Measurements from ENCODE around the gene TSPEAR.
"Not testable (repeated sequence)": the region's sequence is repeated elsewhere in the genome, so short reads cannot be mapped to it uniquely, and the experiment has no call there.

Gene TSPEAR

DNA sequence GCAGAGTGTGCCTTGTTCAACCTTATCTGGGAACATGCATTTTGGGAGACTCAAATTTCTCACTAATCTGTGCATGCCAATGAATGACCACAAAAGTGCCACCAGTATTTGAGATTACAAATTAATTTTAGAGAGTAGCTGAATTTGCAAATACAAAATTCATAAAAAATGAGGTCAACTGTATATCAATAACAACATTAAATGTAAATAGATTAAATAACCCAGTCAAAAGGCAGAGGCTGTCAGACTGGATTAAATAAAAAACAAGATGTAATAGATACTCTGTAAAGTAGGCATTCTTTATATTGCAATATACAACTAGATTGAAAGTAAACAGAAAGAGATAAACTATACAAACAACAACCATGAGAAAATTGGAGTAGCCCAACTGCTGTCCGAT is 147.3 kb downstream of the TSPEAR start:
- DNase-seq = no peak

DNA sequence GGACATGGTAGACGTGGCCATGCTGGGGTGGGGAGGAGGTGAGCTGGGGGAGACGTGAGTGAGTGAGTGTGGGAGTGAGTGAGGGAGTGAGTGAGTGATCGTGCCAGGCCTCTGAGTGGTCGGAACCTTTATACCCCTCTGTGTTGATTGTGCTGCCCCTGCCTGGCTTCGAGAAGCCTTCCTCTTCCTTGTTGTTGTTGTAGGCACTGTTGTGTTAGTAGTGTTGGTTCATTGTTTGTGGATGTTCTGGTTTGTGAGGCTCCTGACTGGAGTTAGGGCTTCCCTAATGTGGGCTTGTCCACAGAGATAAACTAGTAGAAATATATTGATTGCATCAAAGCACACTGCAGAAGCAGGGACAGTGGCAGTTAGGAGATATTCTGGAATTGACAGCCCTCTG is 152.7 kb downstream of the TSPEAR start, which contains the start of gene KRTAP10-3:
TSS of gene KRTAP10-3 (minus strand) at position 101 of the 400 bp plus-strand sequence. CDS start at position 21, 80 bp downstream.
- no peak for DNase-seq

- not testable (repeated sequence) for DNase-seq
Measured at GRCh38 chr21:44558329-44558675, 153.1 kb downstream of the TSPEAR start.

GRCh38 chr21:44557491-44558328 is 153.7 kb downstream of the TSPEAR start:
- DNase-seq = no peak

DNA sequence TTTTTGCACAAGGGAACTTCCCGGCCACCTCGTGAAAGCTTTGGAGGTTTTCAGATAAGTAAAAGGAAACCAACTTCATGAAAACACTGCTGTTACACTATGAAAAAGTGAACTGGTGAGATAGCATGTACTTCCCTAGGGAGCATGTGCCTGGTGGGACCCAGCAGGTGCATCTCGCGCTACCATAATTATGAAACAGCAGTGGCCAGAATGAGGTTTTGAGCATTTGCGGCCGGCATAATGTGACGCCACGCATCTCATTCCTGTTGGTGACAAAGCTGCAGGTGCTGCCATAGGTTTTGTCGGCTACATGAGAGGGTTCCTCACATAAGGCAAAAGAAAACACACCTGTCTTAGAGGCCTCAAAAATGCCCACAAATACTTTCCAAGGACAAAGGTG is 154.5 kb downstream of the TSPEAR start:
- no peak for DNase-seq

DNA sequence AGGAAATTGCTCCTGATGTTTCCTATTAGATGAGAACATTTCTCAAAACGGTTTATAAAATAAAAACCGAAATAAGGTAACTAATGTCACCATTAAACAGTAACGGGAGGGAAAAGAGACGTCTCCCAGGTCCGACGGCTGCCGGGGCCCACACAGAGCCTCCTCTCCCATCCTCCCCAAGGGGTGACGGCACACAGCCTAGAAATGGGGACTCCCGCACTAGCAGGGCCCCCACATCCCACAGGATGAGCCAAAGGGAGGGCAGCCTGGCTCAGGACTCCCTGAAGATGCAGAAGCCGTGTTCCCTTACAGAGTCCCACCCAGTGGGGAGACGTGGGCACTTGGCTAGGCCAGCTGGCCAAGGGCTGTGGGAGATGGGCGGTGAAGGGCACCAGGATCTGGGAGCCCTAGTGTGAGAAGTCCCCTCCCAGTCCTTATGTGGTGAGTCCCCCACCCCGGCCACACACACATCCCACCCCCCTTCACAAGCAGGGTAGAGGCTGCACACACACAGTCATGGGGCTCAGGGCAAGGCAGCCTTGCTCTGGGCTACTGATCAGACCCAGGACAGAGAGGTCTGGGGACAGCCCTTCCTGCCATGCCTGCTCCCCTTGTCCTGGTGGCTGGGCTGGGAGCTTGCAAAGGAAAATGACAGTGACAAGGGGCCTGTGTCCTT is 156.0 kb downstream of the TSPEAR start:
- no peak for DNase-seq

GRCh38 chr21:44552681-44553080 is 158.7 kb downstream of the TSPEAR start:
- DNase-seq = no peak

- no peak for DNase-seq
Measured at GRCh38 chr21:44552136-44552535, 159.2 kb downstream of the TSPEAR start.

GRCh38 chr21:44551340-44551961 is 159.9 kb downstream of the TSPEAR start, which contains the start of gene KRTAP10-2:
Gene KRTAP10-2, minus strand, starts transcription at chr21:44551505. Its CDS starts 47 bp downstream, at chr21:44551458.
- DNase-seq = no peak

DNA sequence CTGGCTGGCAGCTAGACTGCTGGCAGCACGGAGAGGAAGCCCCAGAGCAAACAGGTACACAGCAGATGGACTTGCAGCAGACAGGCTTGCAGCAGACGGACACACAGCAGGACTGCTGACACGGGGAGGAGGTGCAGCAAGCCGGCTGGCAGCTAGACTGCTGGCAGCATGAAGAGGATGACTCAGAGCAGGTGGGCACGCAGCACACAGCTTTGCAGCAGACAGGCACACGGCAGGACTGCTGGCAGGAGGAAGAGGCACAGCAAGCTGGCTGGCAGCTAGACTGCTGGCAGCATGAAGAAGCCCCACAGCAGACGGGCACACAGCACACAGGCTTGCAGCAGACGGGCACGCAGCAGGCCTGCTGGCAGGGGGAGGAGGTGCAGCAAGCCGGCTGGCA is 160.6 kb downstream of the TSPEAR start:
- DNase-seq = no peak

DNA sequence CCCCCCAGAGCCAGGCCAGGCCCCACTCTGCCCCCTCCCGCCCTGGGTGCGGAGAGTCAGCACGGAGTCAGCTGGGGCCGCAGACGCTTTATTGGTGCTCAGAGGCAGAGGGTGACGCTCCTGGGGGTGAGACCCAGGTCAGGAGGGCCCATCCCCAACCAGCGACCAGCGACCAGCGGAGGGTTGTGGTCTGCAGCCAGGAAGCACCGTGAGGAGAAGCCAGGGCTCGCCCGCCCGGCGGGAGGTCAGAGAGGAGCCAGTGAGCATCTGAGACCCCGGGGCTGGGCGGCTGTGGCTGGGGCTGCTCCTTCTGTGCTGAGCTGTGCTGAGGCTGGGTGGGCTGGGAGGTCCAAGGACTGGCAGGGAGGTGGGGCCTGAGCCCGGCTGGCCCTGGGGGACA is 161.1 kb downstream of the TSPEAR start:
- DNase-seq = not testable (repeated sequence)

- no peak for DNase-seq
Measured at GRCh38 chr21:44549525-44550211, 161.7 kb downstream of the TSPEAR start.

DNA sequence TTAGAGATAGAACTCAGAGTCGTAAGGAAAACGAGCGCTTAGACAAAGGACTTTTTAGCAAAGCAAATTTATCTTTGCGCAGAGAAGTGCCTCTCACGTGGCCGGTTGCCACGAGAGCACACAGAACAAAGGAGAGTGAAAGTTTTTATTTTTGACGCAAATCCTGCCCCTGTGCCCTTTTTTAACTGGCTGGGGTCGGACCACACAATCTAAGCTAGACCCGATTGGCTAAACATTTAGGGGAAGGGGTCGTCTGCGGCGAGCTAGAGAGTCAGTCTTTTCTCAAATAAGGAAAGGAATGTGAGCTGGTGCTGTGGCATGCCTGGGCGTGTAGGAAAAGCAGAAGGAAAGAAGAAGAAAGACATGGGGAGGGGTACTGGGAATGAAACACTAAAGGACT is 162.4 kb downstream of the TSPEAR start:
- no peak for DNase-seq

- DNase-seq = no peak
Measured at GRCh38 chr21:44548381-44548780, 163.0 kb downstream of the TSPEAR start.

DNA sequence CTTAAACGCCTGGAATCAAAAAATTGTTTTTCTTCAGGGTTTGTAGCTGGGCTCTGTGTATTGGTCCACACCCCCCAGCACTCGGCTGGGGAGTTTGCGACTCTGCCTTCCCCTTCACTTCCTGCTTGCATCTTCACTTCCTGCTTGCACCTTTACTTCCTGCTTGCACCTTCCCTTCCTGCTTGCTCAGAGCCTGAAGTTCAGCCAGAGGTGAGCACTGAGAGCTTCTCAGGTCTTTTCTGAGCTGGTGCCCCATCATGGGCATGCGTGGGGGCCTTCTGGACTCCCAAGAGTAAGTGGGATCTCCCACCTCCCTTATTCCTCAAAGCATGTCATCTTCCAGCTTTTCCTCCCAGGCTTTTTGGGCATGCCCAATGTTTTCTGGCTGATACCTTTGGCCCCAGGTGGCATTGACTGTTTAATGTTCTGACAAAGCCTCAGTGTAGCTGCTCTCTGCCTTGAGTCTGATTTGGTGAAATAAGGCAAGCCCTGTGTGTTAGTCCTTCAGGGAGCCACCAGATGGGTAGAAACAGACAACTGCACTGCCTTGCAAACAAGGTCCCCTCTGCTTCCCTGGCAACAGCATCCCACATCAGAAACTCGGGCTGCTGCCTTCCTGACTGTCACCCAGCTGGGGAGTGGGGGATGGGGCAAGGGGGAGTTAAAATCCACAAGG is 163.6 kb downstream of the TSPEAR start:
- no peak for DNase-seq

DNA sequence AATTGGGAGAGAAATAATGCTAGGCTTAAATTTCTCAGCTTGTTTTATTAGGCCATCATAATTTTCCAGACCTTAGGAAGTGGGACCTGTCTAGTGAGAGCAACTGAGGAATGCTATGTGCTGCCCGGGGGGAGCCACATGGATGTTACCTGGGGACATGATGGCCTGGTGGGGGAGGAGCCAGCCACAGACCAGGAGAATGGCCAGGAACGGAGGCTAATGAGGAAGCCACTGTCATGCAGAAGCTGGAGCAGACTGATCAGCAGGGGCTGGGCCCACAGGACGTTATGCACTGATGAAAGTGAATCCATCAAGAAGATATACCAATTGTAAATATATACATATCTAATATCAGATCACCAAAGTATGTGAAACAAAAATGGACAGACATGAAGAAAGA is 166.8 kb downstream of the TSPEAR start:
- DNase-seq = no peak

DNA sequence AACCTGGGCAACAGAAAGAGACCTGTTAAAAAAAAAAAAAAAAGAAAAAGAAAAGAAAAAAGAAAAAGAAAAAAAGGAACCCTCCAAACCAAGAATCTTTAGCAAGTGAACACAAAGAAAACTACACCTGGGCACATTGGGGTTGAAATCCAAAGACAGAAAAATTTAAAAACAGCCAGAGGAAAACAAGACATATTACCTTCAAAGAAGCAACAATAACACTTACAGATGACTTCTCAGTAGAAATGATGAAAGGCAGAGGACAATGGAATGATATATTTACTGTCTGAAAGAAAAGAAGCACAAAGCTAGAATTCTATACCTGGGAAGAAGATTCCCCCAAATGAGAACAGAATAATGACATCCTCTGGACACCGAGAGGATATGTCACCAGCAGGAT is 168.7 kb downstream of the TSPEAR start:
- no peak for DNase-seq

DNA sequence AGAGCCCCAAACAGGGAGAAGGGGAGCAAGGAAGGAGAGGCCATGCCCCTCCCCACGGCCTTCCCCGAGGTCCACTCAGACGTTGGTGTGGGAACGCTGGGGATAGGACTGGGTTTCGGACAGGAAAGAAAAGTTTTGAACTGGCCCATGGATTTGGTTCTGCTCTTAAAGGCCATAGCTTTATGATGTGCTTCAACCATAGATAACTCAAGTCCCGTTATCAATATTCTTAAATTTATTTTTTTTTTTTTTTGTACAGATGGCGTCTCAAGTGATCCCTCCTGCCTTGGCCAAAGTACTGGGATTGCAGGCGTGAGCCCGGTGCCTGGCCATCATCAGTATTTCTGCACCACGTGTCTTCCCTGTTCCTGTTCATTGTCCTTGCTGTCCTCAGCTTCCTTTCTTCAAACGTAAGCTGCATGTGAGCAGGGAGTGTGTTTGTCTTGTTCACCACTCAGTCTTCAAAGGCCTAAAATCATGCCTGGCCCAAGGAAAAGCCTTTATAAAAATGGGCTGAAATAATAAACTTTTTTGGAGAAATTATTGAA is 170.6 kb downstream of the TSPEAR start:
- DNase-seq = no peak

DNA sequence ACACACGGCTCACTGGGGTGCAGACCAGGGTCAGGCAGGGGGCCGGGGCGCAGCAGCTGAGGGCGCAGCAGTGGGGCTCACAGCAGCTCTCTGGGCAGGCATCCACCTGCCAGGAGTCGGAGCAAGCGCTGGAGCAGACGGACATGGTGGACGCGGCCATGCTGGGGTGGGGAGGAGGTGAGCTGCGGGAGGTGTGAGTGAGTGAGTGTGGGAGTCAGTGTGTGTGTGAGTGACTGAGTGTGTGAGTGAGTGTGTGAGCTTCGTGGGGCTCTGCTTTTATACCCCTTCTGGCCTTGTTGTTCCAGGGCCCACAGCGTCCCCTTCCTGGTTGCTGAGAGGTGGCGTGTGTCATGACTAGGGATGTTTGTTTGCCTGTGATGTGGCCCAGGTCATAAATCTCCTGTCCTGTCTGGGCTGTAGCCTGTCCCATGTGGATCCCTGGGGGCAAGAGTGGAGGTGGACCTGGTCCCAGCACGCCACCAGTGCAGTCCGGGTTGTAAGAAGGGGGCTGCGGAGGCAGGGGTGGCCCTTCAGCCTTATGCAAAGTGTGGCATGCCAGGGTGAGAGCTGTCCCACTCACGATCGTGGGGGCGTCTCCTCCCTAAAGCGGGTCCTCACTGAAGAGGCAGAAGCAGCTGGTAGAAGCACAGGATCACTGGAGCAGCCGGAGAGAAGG is 171.2 kb downstream of the TSPEAR start, which contains the start of gene KRTAP10-1:
TSS of gene KRTAP10-1 (minus strand) at position 205 of the 676 bp plus-strand sequence. CDS start at position 160, 45 bp downstream.
- DNase-seq = no peak

DNA sequence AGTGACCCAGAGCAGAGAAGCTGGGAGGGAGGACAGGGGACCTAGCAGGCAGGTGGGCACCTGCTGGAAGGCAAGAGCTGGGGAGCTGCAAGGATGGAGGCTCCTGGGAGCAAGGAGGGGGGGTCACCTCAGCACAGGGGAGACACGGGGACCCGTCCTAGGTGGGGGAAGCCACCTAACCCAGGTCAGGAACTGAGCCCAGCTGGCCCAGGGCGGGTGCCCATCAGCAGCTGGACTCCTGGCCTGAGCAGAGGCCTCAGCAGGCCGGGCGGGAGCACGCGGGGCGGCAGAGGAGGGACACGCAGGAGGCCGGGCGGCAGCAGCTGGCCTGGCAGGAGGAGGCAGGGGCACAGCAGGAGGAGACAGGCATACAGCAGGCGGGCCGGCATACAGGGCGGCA is 172.3 kb downstream of the TSPEAR start:
- no peak for DNase-seq

Data from GOT3 (cell line).